Measurements from ENCODE around the gene OR6C4.

DNA sequence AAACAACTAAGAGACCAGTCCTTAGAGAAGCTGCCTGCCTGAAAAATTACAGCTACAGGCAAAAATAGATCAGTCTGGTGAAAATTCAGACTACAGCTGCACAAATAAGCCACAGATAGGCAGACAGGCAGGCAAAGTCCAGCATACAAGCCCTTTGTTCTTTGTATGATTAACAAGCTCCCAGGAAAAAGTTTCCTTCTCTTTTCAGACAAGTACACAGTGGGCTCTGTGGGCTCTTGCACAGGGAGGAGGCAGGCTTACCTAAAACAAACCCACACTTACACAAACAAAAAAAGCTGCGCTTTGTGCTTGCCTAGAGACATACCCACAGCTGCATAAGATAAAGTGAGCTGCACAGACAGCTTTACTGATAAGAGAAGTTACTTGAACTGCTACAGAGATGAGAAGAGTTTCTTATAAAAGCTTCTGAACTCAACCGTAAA is 49.6 kb upstream of the OR6C4 start:
- TF ChIP-seq CTCF (IDR thresholded peaks at IDR 0.05) (no peak), POLR2A (IDR thresholded peaks at IDR 0.05) (no peak)

All from Peyer's patch (tissue), 4 donors.